Tongue (tissue), 3 donors: ENCODE results near the gene VILL. TPM values are rescaled to one million over a fixed set of nuclear protein-coding genes. Genes with fewer than 3 reads are reported as not detected.
A peak's percentile ranks its signal among the peaks of the same experiment; 100 is the strongest.
"Not testable (repeated sequence)": the region's sequence is repeated elsewhere in the genome, so short reads cannot be mapped to it uniquely, and the experiment has no call there.

Experiments
- DNase-seq: peaks from one replicate; pipeline ENCODE4 v3.0.0-alpha.2; 2015
- small RNA-seq: library from RNA; depleted of rRNA; stranded (forward); fragments of <200 nt; gene quantifications from one replicate; pipeline ENCODE3, GENCODE V24; 2014; ENCODE audit warnings: low replicate concordance
- total RNA-seq: library from RNA; depleted of rRNA; stranded (reverse); fragments of >200 nt; gene quantifications from one replicate; pipeline ENCODE4 v1.2.3, GENCODE V29; 2014

VILL gene
- total RNA-seq, 1 donor from 2014 or later = 7.0 TPM

- DNase-seq = no peak
Observed at GRCh38 chr3:38036286-38036685, 45.7 kb downstream of the VILL start.

GRCh38 chr3:38036906-38037305 is 46.3 kb downstream of the VILL start:
- no peak for DNase-seq

GRCh38 chr3:38038447-38038911 is 47.9 kb downstream of the VILL start:
- DNase-seq = no peak

GRCh38 chr3:38039101-38039898 is 48.7 kb downstream of the VILL start, which contains the start of gene DLEC1:
Gene DLEC1 (plus strand): TSS chr3:38039208. CDS start chr3:38039226, 18 bp downstream.
- DNase-seq = peak; percentile 78

GRCh38 chr3:38039899-38040261 is 49.3 kb downstream of the VILL start:
- DNase-seq = peak; percentile 49

- no peak for DNase-seq
Observed at GRCh38 chr3:38040401-38040800, 49.8 kb downstream of the VILL start.

- DNase-seq = no peak
Observed at GRCh38 chr3:38043486-38043885, 52.9 kb downstream of the VILL start.

- DNase-seq = no peak
Observed at GRCh38 chr3:38046027-38046426, 55.4 kb downstream of the VILL start.

- no peak for DNase-seq
Observed at GRCh38 chr3:38046821-38047220, 56.2 kb downstream of the VILL start.

- no peak for DNase-seq
Observed at GRCh38 chr3:38047896-38048295, 57.3 kb downstream of the VILL start.

GRCh38 chr3:38049358-38050126 is 59.0 kb downstream of the VILL start:
- DNase-seq = no peak

GRCh38 chr3:38051131-38051530 is 60.5 kb downstream of the VILL start:
- DNase-seq = no peak

- not testable (repeated sequence) for DNase-seq
Observed at GRCh38 chr3:38053286-38053685, 62.7 kb downstream of the VILL start.

GRCh38 chr3:38053813-38054498 is 63.4 kb downstream of the VILL start:
- DNase-seq = peak; percentile 18

GRCh38 chr3:38054499-38055001 is 64.0 kb downstream of the VILL start:
- no peak for DNase-seq

Small RNA genes lying within 50 kb of the gene (small RNA-seq; reads per million reads assigned to genes)
- gene MIR26A1 (4.4 reads per million, percentile 92 among the genes with 10 or more reads in this experiment), gene RF00019 (not detected)

Other genes with a start within 250 kb of the VILL start
- 29.4 TPM for gene CTDSPL, start 128.9 kb upstream of the VILL start, total RNA-seq
- gene PLCD1, start 38.9 kb downstream of the VILL start, total RNA-seq = 24.3 TPM
- gene DLEC1, start 48.4 kb downstream of the VILL start, total RNA-seq = 0.10 TPM
- gene ACAA1, start 146.3 kb downstream of the VILL start, total RNA-seq = 42.0 TPM
- 14.1 TPM for gene MYD88, start 147.9 kb downstream of the VILL start, total RNA-seq
- gene OXSR1, start 174.8 kb downstream of the VILL start, total RNA-seq = 43.6 TPM